HL-60 (cell line): Measurements from ENCODE around the gene HHLA2.

Experiments used
- GABPA ChIP-seq: IDR thresholded peaks from 2 replicates; pipeline ENCODE4 v1.6.1; 2012; ENCODE audit warnings: low read depth
- SPI1 ChIP-seq: IDR thresholded peaks from 2 replicates; pipeline ENCODE4 v1.6.1; 2012; ENCODE audit warnings: low read depth, mild to moderate bottlenecking, borderline replicate concordance
- TF ChIP-seq, protein P1 (sequence below): IDR thresholded peaks from one replicate; pipeline ENCODE4 v1.5.1; 2011; ENCODE audit warnings: low read length, control low read depth, inconsistent platforms; ENCODE audit not compliant: insufficient read depth

DNA sequence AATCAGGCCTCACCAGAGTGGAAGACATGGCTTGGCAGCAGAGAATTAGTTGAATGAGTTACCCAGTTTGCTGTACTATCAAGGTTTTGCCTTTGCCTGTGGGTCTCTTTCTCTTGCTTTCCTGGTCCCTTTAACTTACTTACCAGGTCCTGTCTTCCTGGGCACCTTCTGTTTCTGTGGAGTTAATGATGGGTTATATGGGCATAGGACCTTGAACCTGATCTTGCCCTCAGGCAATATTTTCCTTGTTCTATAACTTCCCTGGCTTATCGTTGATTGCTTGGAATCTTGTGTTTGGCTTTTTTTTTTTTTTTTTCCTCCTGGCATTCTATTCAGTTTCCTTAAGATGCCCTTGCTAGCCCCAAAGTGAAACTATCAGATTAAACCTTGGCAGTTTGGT, 106.8 kb downstream of the HHLA2 start:
- TF ChIP-seq, protein P1, sequence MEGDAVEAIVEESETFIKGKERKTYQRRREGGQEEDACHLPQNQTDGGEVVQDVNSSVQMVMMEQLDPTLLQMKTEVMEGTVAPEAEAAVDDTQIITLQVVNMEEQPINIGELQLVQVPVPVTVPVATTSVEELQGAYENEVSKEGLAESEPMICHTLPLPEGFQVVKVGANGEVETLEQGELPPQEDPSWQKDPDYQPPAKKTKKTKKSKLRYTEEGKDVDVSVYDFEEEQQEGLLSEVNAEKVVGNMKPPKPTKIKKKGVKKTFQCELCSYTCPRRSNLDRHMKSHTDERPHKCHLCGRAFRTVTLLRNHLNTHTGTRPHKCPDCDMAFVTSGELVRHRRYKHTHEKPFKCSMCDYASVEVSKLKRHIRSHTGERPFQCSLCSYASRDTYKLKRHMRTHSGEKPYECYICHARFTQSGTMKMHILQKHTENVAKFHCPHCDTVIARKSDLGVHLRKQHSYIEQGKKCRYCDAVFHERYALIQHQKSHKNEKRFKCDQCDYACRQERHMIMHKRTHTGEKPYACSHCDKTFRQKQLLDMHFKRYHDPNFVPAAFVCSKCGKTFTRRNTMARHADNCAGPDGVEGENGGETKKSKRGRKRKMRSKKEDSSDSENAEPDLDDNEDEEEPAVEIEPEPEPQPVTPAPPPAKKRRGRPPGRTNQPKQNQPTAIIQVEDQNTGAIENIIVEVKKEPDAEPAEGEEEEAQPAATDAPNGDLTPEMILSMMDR: no peak
- TF ChIP-seq GABPA (no peak), SPI1 (no peak)
